IPS-18a (cell line): ENCODE measurements around the gene ZBTB16.

Source experiments
- H3K27ac ChIP-seq: one replicate; pipeline ENCODE4 v1.5.1; 2013; ENCODE audit warnings: low read length
- H3K27me3 ChIP-seq: one replicate; pipeline ENCODE4 v1.6.1; 2013; ENCODE audit warnings: mild to moderate bottlenecking, low read length; ENCODE audit not compliant: control insufficient read depth, insufficient read depth
- H3K36me3 ChIP-seq: one replicate; pipeline ENCODE4 v1.6.1; 2013; ENCODE audit warnings: low read depth, low read length; ENCODE audit not compliant: control insufficient read depth
- H3K4me1 ChIP-seq: one replicate; pipeline ENCODE4 v1.6.1; 2013; ENCODE audit warnings: low read depth, low read length; ENCODE audit not compliant: control insufficient read depth
- H3K4me3 ChIP-seq: one replicate; pipeline ENCODE4 v1.5.1; 2013; ENCODE audit warnings: low read length
- H3K9ac ChIP-seq: one replicate; pipeline ENCODE4 v1.6.1; 2013; ENCODE audit warnings: mild to moderate bottlenecking, low read length, moderate library complexity
- H3K9me3 ChIP-seq: one replicate; pipeline ENCODE4 v1.6.1; 2013; ENCODE audit warnings: low read depth, low read length; ENCODE audit not compliant: control insufficient read depth

ZBTB16 gene

DNA sequence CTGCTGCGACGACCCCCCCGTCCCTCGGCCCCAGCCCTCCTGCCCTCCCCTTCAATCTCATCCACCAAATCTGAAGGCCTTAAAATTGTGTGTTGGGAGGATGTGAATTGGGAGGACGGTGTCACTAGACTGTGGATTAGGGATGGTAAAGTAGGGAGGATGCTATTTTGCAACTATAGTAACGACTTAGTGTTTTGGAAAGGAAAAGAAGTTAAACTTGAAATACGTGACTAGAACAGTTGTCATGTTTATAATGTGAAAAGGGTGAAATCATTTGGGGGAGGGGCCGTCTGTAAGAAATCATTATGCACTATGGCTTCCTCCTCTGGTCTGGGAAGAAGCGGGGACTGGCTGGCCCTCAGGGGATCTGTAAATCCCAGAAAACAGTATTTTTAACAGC, 193.3 kb downstream of the ZBTB16 start:
- Histone ChIP-seq H3K9me3 (no peaks in the 10 kb centered on the region), H3K27ac (no peak overlapping the region), H3K4me1 (peaks cover 13% of the 10 kb centered on the region), H3K27me3 (no peaks in the 10 kb centered on the region), H3K36me3 (no peaks in the 10 kb centered on the region), H3K4me3 (no peak overlapping the region), H3K9ac (no peak overlapping the region)

DNA sequence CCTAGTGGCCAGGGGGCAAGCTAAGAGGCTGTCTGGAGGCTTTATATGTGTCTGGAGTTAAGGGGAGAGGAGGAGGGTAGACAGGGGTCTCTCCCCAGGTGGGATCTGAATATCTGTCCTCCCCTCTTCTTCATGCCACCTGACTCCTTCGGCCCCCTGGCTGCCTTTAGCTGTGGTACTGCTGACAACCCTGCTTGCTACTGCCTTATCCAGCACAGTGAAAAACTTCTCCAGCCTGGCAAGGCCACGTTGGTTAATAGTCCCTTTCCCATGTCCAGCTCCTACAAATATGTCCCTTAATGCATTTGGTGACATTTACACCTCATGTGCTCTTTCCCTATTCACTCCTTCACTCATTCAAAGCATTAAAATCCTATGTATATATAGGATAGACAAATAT, 194.3 kb downstream of the ZBTB16 start:
- Histone ChIP-seq H3K36me3 (no peaks in the 10 kb centered on the region), H3K9ac (no peak overlapping the region), H3K9me3 (no peaks in the 10 kb centered on the region), H3K4me3 (no peak overlapping the region), H3K27ac (no peak overlapping the region), H3K27me3 (no peaks in the 10 kb centered on the region), H3K4me1 (peaks cover 13% of the 10 kb centered on the region)

DNA sequence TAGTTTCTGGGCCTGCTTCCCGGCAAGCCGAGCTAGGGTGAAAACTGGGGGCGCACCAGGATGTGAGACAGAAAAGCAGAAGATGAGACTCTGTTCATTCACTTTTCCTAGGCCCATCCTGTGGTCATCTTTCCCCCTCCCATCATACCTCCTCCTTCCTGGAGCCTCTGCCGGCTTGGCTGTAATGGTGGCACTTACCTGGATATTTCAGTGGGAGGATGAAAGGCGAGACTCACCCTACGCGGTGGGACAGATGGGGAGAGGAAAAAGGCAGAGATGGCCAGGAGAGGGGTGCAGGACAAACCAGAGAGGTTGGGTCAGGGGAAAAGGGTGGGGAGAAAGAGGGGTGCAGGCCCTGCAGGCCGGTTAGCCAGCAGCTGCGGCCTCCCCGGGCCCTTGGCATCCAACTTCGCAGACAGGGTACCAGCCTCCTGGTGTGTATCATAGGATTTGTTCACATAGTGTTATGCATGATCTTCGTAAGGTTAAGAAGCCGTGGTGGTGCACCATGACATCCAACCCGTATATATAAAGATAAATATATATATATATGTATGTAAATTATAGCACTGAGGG, 195.1 kb downstream of the ZBTB16 start:
- Histone ChIP-seq H3K9ac (no peak overlapping the region), H3K4me3 (no peak overlapping the region), H3K27ac (no peak overlapping the region), H3K36me3 (no peaks in the 10 kb centered on the region), H3K4me1 (peaks cover 13% of the 10 kb centered on the region), H3K9me3 (no peaks in the 10 kb centered on the region), H3K27me3 (no peaks in the 10 kb centered on the region)

DNA sequence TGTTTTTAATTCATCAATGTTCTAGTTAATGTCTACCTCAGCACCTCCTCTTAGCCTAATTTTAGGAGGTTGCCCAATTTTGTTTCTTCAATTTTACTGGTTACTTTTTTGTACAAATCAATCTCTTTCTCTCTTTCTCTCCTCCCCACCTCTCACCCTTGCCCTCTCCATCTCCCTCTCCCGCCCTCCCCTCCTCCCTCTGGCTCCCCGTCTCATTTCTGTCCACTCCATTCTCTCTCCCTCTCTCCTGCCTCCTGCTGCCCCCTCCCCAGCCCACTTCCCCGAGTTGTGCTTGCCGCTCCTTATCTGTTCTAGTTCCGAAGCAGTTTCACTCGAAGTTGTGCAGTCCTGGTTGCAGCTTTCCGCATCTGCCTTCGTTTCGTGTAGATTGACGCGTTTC, 195.8 kb downstream of the ZBTB16 start:
- Histone ChIP-seq H3K36me3 (no peaks in the 10 kb centered on the region), H3K9me3 (no peaks in the 10 kb centered on the region), H3K27ac (no peak overlapping the region), H3K9ac (no peak overlapping the region), H3K4me1 (peaks cover 13% of the 10 kb centered on the region), H3K4me3 (no peak overlapping the region), H3K27me3 (no peaks in the 10 kb centered on the region)

DNA sequence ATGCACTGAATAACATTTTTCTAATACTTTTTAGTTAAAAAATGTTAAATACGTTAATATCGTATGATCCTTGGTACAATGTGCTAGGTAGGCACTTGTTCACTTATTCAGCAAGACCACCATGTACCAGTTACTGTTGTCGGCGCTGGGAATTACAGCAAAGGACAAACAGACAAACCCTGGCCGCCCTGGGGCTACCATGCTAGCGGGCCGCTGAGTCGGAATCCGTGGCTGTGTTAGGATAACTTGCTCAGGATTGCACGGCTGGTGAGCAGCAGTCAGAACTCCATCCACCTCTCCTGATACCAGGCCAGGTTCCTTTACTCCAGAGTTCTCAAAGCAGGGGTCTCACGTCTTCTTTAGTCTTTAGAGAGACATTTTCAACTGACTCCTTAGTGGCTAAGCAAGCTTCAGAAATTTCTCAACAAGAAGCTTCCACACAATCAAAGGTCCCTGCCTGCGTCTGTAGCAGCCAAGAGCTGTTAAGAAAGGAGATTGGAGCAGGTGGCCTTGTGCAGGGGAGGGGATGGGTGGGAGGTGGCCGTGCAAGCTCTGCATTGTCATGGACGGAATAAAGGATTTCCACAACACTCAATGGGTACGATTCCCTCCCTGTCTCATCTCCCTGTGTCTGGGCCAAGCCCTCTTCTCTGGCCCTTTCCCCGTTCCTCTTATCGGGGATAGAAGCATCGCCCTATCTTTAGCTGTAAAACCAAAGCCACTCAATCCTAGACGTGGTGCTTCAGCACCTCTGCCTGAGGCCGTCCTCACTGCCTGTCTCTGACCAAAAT, 196.9 kb downstream of the ZBTB16 start:
- Histone ChIP-seq H3K27ac (no peak overlapping the region), H3K36me3 (no peaks in the 10 kb centered on the region), H3K4me3 (no peak overlapping the region), H3K9me3 (no peaks in the 10 kb centered on the region), H3K4me1 (peaks cover 10% of the 10 kb centered on the region), H3K9ac (no peak overlapping the region), H3K27me3 (no peaks in the 10 kb centered on the region)

DNA sequence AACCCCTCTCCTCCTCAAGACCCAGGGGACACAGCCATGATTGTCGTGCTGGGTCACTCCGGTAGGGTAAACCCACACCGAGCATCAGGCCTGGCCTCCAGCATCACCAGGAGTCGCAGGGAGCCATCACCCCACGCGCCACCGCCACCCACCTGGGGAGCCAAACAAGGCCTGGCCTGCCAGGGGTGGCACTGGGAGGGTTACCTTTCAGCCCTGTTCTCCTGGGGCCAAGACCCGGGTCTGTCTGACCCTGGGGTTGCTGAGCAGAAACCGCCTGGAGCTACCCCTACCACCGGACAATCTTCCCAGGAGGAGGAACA, 197.4 kb downstream of the ZBTB16 start:
- Histone ChIP-seq H3K4me3 (no peak overlapping the region), H3K27me3 (no peaks in the 10 kb centered on the region), H3K4me1 (peaks cover 5% of the 10 kb centered on the region), H3K9ac (no peak overlapping the region), H3K9me3 (no peaks in the 10 kb centered on the region), H3K36me3 (no peaks in the 10 kb centered on the region), H3K27ac (no peak overlapping the region)

DNA sequence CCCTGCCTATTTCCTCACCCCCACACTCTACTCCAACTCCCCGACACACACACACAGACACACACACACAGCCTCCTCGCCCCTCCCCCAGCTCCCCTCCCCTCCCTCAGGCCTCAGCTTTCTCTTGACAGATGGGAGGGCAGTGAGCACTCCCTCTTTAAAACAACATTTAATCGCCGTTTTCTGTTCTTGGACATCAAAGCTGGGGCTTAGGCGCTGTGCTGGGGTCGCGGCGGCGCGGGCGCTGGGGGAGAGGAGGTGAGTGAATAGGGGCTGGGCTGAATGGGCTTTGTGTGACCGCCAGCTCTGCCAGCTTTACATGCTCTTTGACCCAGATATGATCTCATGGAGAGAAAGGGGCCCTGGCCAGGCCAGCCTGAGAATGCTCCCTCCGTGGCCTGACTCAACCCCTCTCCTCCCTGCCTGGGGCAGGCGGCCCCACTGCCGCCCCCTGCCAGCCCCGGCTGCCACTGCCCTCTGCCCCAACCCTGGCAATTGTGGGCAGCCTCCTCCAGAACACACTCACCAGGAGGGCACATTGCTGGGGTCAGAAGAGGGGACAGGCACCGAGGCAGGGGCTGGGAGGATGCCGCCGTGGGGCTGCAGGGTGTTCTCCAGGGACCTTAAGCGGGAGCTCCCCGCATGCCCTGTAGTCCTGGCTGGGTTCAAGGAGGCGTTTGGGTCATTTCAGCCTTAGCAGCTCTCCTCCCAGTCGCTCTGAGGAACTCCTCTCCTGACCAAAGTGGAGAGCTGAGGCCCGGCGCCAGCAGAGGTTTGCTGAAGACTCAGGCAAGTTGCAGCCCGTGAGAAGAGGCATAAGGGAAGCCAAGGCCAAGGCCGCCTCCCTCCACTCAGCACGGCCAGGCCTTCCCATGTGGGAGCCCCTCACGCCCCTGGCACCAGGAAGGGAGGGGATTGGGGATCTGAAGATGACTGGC, 198.4 kb downstream of the ZBTB16 start:
- H3K36me3 ChIP-seq = no peaks in the 10 kb centered on the region
- H3K4me3 ChIP-seq = no peak overlapping the region
- H3K4me1 ChIP-seq = peaks cover 4% of the 10 kb centered on the region
- no peak overlapping the region for H3K9ac ChIP-seq
- H3K27me3 ChIP-seq = no peaks in the 10 kb centered on the region
- H3K9me3 ChIP-seq = no peaks in the 10 kb centered on the region
- no peak overlapping the region for H3K27ac ChIP-seq

DNA sequence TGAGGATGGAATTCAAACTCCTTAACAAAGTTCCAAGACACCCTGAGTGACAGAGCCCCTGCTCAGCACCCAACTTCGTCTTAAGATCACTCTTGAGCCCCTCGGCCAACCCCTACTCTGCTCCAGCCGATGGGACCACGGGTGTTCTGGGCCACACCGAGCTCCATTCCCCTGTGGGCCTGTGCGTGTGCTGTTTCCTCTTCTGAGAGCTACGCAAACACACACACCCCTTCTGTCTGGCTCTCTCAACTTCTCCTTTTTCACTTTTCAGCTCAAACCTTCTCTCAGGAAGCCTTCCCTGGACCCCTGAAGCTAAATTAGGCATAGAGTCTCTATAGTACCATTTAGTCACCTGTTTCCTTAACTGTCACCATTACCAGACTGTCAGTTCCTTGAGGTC, 199.2 kb downstream of the ZBTB16 start:
- H3K27me3 ChIP-seq = no peaks in the 10 kb centered on the region
- H3K36me3 ChIP-seq = no peaks in the 10 kb centered on the region
- no peak overlapping the region for H3K9ac ChIP-seq
- H3K4me1 ChIP-seq = peaks cover 4% of the 10 kb centered on the region
- H3K9me3 ChIP-seq = no peaks in the 10 kb centered on the region
- no peak overlapping the region for H3K4me3 ChIP-seq
- H3K27ac ChIP-seq = no peak overlapping the region

DNA sequence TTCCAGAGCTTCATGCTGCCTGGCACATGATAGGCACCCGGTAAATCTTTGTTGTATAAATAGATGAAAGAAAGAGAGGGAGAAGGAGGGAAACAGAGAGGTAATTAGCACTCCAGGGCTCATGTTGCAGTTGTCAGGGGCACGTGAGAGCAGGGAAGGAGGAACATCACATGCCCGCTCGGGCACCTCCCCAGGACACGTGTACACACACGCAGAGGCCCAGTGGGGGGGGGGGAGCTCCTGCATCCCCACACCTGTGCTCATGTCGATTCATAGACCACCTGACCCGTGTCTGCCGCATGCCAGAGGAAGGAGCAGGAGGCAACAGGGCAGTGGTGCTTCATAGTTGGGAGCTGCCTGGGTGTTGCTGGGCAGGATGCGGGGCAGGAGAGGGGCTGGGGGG, 199.6 kb downstream of the ZBTB16 start:
- H3K36me3 ChIP-seq = no peaks in the 10 kb centered on the region
- H3K9me3 ChIP-seq = no peaks in the 10 kb centered on the region
- no peak overlapping the region for H3K4me3 ChIP-seq
- H3K9ac ChIP-seq = no peak overlapping the region
- peaks cover 4% of the 10 kb centered on the region for H3K4me1 ChIP-seq
- H3K27ac ChIP-seq = no peak overlapping the region
- H3K27me3 ChIP-seq = no peaks in the 10 kb centered on the region

DNA sequence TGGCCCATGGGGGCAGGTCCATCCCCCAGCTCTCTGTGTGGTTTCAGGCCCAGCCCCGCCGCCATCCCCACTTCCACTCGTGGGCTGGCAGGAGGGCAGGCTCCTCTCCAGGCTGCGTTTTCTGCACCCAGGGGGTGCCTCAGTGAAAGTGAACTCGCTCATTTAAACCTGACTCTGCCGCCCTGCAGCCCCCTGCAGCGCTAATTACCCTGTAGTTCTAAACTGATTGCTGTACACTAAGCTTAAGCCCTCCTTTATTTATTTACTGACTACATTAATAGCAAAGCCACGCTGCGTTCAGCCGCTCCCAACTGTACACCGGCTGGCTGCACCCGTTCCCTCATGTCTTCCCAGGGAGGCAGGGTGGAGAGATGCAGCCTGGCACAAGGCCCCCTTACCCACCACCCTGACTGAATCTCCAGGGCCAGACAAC, 200.1 kb downstream of the ZBTB16 start:
- Histone ChIP-seq H3K27ac (no peak overlapping the region), H3K9me3 (no peaks in the 10 kb centered on the region), H3K27me3 (no peaks in the 10 kb centered on the region), H3K36me3 (no peaks in the 10 kb centered on the region), H3K4me3 (no peak overlapping the region), H3K4me1 (peaks cover 4% of the 10 kb centered on the region), H3K9ac (no peak overlapping the region)

DNA sequence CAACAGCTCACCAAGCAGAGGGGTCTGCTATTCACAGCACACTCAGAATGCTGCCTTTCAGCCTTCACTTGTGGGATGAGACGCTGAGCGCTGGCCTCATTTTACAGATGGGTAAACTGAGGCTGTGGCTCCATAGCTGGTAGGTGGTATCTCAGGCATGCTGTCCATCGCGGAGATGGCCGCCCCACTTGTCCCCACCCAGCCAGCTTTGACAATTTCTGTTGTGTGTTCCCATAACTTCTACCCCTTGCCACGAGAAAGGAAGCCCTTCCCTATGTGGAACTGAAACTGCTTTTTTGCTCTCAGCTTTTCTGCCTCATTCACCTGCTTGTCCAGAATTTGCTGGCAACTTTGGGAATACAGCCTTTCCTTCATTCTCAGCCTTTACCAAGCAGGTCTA, 200.6 kb downstream of the ZBTB16 start:
- no peaks in the 10 kb centered on the region for H3K9me3 ChIP-seq
- H3K9ac ChIP-seq = no peak overlapping the region
- no peaks in the 10 kb centered on the region for H3K36me3 ChIP-seq
- H3K4me1 ChIP-seq = peaks cover 4% of the 10 kb centered on the region
- H3K4me3 ChIP-seq = no peak overlapping the region
- no peak overlapping the region for H3K27ac ChIP-seq
- H3K27me3 ChIP-seq = no peaks in the 10 kb centered on the region
